WTC11 (cell line): Measurements from ENCODE around the gene DCUN1D3.

Source experiments
- RELA ChIP-seq: sonication (generic); formaldehyde crosslinking; IDR thresholded peaks from 2 replicates; pipeline ENCODE4 v1.8.1; 2022; ENCODE audit warnings: missing genetic modification reagents, mild to moderate bottlenecking, borderline replicate concordance
- ZNF281 ChIP-seq: sonication (generic); formaldehyde crosslinking; IDR thresholded peaks from 2 replicates; pipeline ENCODE4 v1.8.0; 2023; ENCODE audit warnings: mild to moderate bottlenecking, missing genetic modification reagents
- TF ChIP-seq, protein P1 (sequence below): fragments of 200-600 bp; IDR thresholded peaks from 2 replicates; pipeline ENCODE4 v1.8.0; 2022; ENCODE audit warnings: antibody characterized with exemption
- TF ChIP-seq, protein P2 (sequence below): sonication (generic); formaldehyde crosslinking; IDR thresholded peaks from 2 replicates; pipeline ENCODE4 v1.8.0; 2022; ENCODE audit warnings: mild to moderate bottlenecking, missing genetic modification reagents

- TF ChIP-seq, protein P1, sequence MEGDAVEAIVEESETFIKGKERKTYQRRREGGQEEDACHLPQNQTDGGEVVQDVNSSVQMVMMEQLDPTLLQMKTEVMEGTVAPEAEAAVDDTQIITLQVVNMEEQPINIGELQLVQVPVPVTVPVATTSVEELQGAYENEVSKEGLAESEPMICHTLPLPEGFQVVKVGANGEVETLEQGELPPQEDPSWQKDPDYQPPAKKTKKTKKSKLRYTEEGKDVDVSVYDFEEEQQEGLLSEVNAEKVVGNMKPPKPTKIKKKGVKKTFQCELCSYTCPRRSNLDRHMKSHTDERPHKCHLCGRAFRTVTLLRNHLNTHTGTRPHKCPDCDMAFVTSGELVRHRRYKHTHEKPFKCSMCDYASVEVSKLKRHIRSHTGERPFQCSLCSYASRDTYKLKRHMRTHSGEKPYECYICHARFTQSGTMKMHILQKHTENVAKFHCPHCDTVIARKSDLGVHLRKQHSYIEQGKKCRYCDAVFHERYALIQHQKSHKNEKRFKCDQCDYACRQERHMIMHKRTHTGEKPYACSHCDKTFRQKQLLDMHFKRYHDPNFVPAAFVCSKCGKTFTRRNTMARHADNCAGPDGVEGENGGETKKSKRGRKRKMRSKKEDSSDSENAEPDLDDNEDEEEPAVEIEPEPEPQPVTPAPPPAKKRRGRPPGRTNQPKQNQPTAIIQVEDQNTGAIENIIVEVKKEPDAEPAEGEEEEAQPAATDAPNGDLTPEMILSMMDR, result no peak
- TF ChIP-seq ZNF281 (CRISPR knock-in tag) (no peak), RELA (CRISPR knock-in tag) (no peak)
- TF ChIP-seq, protein P2, sequence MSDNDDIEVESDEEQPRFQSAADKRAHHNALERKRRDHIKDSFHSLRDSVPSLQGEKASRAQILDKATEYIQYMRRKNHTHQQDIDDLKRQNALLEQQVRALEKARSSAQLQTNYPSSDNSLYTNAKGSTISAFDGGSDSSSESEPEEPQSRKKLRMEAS (CRISPR knock-in tag), result no peak
Observed at GRCh38 chr16:20946015-20946629, 46.0 kb upstream of the DCUN1D3 start.
